HepG2 (cell line): Measurements from ENCODE around the gene HYLS1. TPM values are rescaled to one million over a fixed set of nuclear protein-coding genes. Genes with fewer than 3 reads are reported as not detected.
A peak's percentile ranks its signal among the peaks of the same experiment; 100 is the strongest.

Source experiments
- ATAD3A ChIP-seq: sonication (generic); formaldehyde crosslinking; IDR thresholded peaks from 2 replicates; pipeline ENCODE4 v1.4.0; 2020; ENCODE audit warnings: missing genetic modification reagents
- CHCHD3 ChIP-seq: sonication (generic); formaldehyde crosslinking; IDR thresholded peaks from 2 replicates; pipeline ENCODE4 v1.8.0; 2022; ENCODE audit warnings: mild to moderate bottlenecking, missing genetic modification reagents, moderate library complexity
- FIP1L1 ChIP-seq: fragments of 200-400 bp; formaldehyde crosslinking; IDR thresholded peaks from 2 replicates; pipeline ENCODE4 v1.6.1; 2018; ENCODE audit warnings: low read depth, mild to moderate bottlenecking, low read length, moderate library complexity, borderline replicate concordance; ENCODE audit not compliant: insufficient read depth
- HHEX ChIP-seq: IDR thresholded peaks from 2 replicates; pipeline ENCODE4 v1.6.1; 2016; ENCODE audit warnings: control low read depth
- HNF4A ChIP-seq: sonication (generic); formaldehyde crosslinking; IDR thresholded peaks from 2 replicates; pipeline ENCODE4 v1.4.0; 2020; ENCODE audit warnings: missing genetic modification reagents
- KDM5B ChIP-seq: sonication (generic); formaldehyde crosslinking; IDR thresholded peaks from 2 replicates; pipeline ENCODE4 v1.4.0; 2020; ENCODE audit warnings: missing genetic modification reagents, mild to moderate bottlenecking, borderline replicate concordance
- MAZ ChIP-seq, 2 experiments: sonication (generic) in 1 of 2; formaldehyde crosslinking in 1 of 2; IDR thresholded peaks; 2 replicates each; pipeline versions ENCODE4 v1.5.0 to v1.6.1; 2012 to 2020; ENCODE audit warnings: low read depth in 2 of 2, mild to moderate bottlenecking in 2 of 2, borderline replicate concordance in 1 of 2, improper control_type of control experiment in 1 of 2, low read length in 1 of 2, missing genetic modification reagents in 1 of 2, moderate library complexity in 1 of 2
- NFYB ChIP-seq: sonication (generic); formaldehyde crosslinking; IDR thresholded peaks from 2 replicates; pipeline ENCODE4 v1.4.0; 2020; ENCODE audit warnings: missing genetic modification reagents
- NPAS2 ChIP-seq: sonication (generic); formaldehyde crosslinking; IDR thresholded peaks from 2 replicates; pipeline ENCODE4 v1.8.0; 2022; ENCODE audit warnings: mild to moderate bottlenecking, missing genetic modification reagents, borderline replicate concordance
- NR1H2 ChIP-seq: sonication (generic); formaldehyde crosslinking; IDR thresholded peaks from 2 replicates; pipeline ENCODE4 v1.8.1; 2022; ENCODE audit warnings: low read depth, missing genetic modification reagents, borderline replicate concordance
- PAF1 ChIP-seq: IDR thresholded peaks from 2 replicates; pipeline ENCODE4 v1.6.1; 2016; ENCODE audit warnings: missing genetic modification reagents, missing compliant biosample characterization
- SIN3B ChIP-seq: fragments of 150-350 bp; IDR thresholded peaks from 2 replicates; pipeline ENCODE4 v1.6.1; 2014; ENCODE audit warnings: low read length
- SMARCE1 ChIP-seq: fragments of 450-650 bp; IDR thresholded peaks from 2 replicates; pipeline ENCODE4 v1.6.1; 2017; ENCODE audit warnings: borderline replicate concordance
- ZNF563 ChIP-seq: sonication (generic); formaldehyde crosslinking; IDR thresholded peaks from 2 replicates; pipeline ENCODE4 v1.8.0; 2022; ENCODE audit warnings: mild to moderate bottlenecking, moderate library complexity, missing genetic modification reagents
- polyA plus RNA-seq, 8 experiments: library from polyadenylated mRNA; depleted of rRNA in 3 of 8; stranded (reverse) in 7 of 8; unstranded in 1 of 8; fragments of >200 nt; fragmentation: Illumina TruSeq in 4 of 8; extraction: Trizol in 4 of 8; gene quantifications; 2 replicates each; pipeline versions ENCODE4 v1.2.1 to v1.2.3, GENCODE V29; 2011 to 2016; ENCODE audit warnings: low read depth in 4 of 8, missing spikeins in 1 of 8, mixed read lengths in 1 of 8; ENCODE audit not compliant: insufficient read depth in 1 of 8
- total RNA-seq, 5 experiments: library from RNA; depleted of rRNA; stranded (reverse); fragments of >200 nt; fragmentation: Illumina TruSeq; extraction: Trizol; gene quantifications; 2 replicates each; pipeline ENCODE4 v1.2.3, GENCODE V29; 2016; ENCODE audit warnings: low read depth in 1 of 5
- TF ChIP-seq, protein P1 (sequence below): sonication (generic); formaldehyde crosslinking; IDR thresholded peaks from 2 replicates; pipeline ENCODE4 v1.4.0; 2020; ENCODE audit warnings: mild to moderate bottlenecking, missing genetic modification reagents
- TF ChIP-seq, protein P2 (sequence below): sonication (generic); formaldehyde crosslinking; IDR thresholded peaks from 2 replicates; pipeline ENCODE4 v1.8.0; 2022; ENCODE audit warnings: mild to moderate bottlenecking, missing genetic modification reagents, moderate library complexity
- TF ChIP-seq, protein P3 (sequence below): IDR thresholded peaks from 2 replicates; pipeline ENCODE4 v1.6.1; 2016; ENCODE audit warnings: low read depth
- TF ChIP-seq, protein P4 (sequence below): sonication (generic); formaldehyde crosslinking; conservative IDR thresholded peaks from 2 replicates; pipeline ENCODE4 v1.4.0; 2020; ENCODE audit warnings: missing genetic modification reagents

HYLS1 gene
- total and polyA plus RNA-seq, 2 of the 13 experiments (the other 11 are each of a cell fraction or from before 2014, with no cell fraction given): 1.3 to 3.8 TPM

DNA sequence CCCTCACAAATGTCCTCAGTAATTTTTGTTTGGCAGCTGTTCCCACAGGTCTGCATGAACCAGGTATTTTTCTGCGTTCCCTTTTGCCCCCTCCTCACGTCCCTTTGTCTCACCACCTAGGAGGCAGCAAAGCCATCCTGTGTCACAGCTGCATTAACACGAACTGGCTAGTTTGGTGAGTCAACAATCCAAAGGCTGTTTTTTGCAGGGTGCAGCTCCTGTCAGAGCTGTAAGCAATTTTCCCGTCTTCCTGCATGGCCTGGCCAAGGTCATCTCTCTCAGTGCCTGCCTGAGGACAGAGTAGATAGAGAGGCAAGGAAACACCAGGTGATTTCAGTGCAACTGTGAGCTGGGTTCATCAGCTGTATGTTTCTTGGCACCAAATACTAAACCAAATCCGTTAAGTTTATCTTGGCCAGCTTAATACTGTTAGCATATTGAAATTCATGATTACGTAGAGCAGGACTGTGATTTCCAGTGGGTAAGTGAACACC lies 37.8 kb downstream of the HYLS1 start (continued):
- TF ChIP-seq, protein P1, sequence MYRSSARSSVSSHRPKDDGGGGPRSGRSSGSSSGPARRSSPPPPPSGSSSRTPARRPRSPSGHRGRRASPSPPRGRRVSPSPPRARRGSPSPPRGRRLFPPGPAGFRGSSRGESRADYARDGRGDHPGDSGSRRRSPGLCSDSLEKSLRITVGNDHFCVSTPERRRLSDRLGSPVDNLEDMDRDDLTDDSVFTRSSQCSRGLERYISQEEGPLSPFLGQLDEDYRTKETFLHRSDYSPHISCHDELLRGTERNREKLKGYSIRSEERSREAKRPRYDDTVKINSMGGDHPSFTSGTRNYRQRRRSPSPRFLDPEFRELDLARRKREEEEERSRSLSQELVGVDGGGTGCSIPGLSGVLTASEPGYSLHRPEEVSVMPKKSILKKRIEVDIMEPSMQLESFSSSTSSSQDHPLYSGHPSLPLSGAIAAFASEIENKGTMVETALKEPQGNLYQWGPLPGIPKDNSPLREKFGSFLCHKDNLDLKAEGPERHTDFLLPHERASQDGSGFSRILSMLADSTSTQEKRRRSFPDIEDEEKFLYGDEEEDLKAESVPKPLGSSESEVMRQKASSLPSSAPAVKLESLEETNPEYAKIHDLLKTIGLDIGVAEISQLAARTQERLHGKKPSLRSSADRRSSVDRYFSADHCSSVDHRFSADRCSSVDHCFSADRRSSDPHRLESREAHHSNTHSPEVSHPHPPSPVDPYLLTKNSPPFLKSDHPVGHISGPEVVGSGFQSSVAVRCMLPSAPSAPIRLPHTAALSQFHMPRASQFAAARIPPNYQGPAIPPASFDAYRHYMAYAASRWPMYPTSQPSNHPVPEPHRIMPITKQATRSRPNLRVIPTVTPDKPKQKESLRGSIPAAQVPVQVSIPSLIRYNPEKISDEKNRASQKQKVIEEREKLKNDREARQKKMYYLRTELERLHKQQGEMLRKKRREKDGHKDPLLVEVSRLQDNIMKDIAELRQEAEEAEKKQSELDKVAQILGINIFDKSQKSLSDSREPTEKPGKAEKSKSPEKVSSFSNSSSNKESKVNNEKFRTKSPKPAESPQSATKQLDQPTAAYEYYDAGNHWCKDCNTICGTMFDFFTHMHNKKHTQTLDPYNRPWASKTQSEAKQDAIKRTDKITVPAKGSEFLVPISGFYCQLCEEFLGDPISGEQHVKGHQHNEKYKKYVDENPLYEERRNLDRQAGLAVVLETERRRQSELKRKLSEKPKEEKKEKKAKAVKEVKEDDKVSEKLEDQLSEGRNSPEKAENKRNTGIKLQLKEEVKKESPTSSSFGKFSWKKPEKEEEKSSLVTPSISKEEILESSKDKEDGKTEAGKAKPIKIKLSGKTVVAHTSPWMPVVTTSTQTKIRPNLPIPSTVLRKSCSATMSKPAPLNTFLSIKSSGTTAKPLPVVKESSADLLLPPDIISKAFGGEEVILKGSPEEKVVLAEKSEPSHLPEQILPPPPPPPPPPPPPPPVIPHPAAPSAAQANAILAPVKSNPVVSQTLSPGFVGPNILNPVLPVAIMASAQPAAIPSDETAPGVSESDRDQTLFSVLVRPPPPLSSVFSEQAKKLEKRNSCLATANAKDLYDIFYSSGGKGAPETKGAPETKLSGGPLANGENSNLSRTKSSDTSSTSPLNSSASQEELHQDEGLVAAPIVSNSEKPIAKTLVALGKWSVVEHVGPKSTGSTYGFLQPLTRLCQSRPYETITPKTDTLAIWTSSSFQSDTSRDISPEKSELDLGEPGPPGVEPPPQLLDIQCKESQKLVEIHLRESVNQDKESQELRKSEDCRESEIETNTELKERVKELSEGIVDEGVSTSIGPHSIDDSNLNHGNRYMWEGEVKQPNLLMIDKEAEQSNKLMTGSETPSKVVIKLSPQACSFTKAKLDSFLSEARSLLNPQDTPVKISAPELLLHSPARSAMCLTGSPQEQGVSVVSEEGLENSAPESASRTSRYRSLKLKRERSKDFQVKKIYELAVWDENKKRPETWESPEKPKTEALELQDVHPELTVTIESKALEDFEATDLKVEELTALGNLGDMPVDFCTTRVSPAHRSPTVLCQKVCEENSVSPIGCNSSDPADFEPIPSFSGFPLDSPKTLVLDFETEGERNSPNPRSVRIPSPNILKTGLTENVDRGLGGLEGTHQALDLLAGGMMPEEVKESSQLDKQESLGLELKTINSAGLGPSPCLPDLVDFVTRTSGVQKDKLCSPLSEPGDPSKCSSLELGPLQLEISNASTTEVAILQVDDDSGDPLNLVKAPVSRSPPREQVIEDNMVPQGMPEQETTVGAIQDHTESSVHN: no peak
- TF ChIP-seq CHCHD3 (no peak), SMARCE1 (no peak), SIN3B (no peak), NR1H2 (CRISPR knock-in tag) (no peak), FIP1L1 (no peak), NPAS2 (CRISPR knock-in tag) (no peak), PAF1 (CRISPR knock-in tag) (no peak), ATAD3A (no peak), ZNF563 (CRISPR knock-in tag) (no peak), HNF4A (CRISPR knock-in tag) (peak; percentile 70), KDM5B (no peak), NFYB (CRISPR knock-in tag) (no peak), MAZ (IDR thresholded peaks at IDR 0.05; ENCODE audit: borderline replicate concordance, low read depth, low read length) (no peak), MAZ (CRISPR knock-in tag; IDR thresholded peaks at IDR 0.05; ENCODE audit: low read depth) (0 out of 2 replicates have a peak, but pooled peaks have one; percentile 52), HHEX (CRISPR knock-in tag) (no peak)
- TF ChIP-seq, protein P2, sequence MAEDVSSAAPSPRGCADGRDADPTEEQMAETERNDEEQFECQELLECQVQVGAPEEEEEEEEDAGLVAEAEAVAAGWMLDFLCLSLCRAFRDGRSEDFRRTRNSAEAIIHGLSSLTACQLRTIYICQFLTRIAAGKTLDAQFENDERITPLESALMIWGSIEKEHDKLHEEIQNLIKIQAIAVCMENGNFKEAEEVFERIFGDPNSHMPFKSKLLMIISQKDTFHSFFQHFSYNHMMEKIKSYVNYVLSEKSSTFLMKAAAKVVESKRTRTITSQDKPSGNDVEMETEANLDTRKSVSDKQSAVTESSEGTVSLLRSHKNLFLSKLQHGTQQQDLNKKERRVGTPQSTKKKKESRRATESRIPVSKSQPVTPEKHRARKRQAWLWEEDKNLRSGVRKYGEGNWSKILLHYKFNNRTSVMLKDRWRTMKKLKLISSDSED (CRISPR knock-in tag): no peak
- TF ChIP-seq, protein P3, sequence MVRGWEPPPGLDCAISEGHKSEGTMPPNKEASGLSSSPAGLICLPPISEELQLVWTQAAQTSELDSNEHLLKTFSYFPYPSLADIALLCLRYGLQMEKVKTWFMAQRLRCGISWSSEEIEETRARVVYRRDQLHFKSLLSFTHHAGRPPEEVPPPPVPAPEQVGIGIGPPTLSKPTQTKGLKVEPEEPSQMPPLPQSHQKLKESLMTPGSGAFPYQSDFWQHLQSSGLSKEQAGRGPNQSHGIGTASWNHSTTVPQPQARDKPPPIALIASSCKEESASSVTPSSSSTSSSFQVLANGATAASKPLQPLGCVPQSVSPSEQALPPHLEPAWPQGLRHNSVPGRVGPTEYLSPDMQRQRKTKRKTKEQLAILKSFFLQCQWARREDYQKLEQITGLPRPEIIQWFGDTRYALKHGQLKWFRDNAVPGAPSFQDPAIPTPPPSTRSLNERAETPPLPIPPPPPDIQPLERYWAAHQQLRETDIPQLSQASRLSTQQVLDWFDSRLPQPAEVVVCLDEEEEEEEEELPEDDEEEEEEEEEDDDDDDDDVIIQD (CRISPR knock-in tag): peak; percentile 57; the same call in 1 of the 2 replicates
- TF ChIP-seq, protein P4, sequence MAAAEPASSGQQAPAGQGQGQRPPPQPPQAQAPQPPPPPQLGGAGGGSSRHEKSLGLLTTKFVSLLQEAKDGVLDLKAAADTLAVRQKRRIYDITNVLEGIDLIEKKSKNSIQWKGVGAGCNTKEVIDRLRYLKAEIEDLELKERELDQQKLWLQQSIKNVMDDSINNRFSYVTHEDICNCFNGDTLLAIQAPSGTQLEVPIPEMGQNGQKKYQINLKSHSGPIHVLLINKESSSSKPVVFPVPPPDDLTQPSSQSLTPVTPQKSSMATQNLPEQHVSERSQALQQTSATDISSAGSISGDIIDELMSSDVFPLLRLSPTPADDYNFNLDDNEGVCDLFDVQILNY (CRISPR knock-in tag): no peak
